Smooth muscle cell (in vitro differentiated cells): ENCODE measurements around the gene MARK4. TPM values are rescaled to one million over a fixed set of nuclear protein-coding genes. Genes with fewer than 3 reads are reported as not detected.

Source experiments
- DNase-seq: peaks from one replicate; lab custom pipeline; 2025; ENCODE audit not compliant: unreplicated experiment; lab: John Stamatoyannopoulos, UW
- H2AFZ ChIP-seq: fragments of 200-600 bp; sonication (generic); 2 replicates; pipeline ENCODE4 v1.6.0; 2016; ENCODE audit warnings: antibody characterized with exemption, low read depth, mild to moderate bottlenecking
- H3F3A ChIP-seq: fragments of 200-600 bp; sonication (generic); 2 replicates; pipeline ENCODE4 v1.6.0; 2017; ENCODE audit warnings: antibody characterized with exemption, low read depth
- H3K27ac ChIP-seq: fragments of 200-600 bp; sonication (generic); 2 replicates; pipeline ENCODE4 v1.5.1; 2016; ENCODE audit warnings: low read depth, mild to moderate bottlenecking
- H3K27me3 ChIP-seq: fragments of 200-600 bp; sonication (generic); 2 replicates; pipeline ENCODE4 v1.6.1; 2016; ENCODE audit warnings: low read depth, mild to moderate bottlenecking
- H3K36me3 ChIP-seq: fragments of 200-600 bp; sonication (generic); 2 replicates; pipeline ENCODE4 v1.5.1; 2016; ENCODE audit warnings: low read depth
- H3K4me1 ChIP-seq: fragments of 200-600 bp; sonication (generic); 2 replicates; pipeline ENCODE4 v1.5.1; 2016; ENCODE audit warnings: low read depth
- H3K4me2 ChIP-seq: fragments of 200-600 bp; sonication (generic); 2 replicates; pipeline ENCODE4 v1.6.0; 2016; ENCODE audit warnings: mild to moderate bottlenecking
- H3K4me3 ChIP-seq: fragments of 200-600 bp; sonication (generic); 2 replicates; pipeline ENCODE4 v1.5.1; 2016; ENCODE audit warnings: mild to moderate bottlenecking
- H3K79me2 ChIP-seq: fragments of 200-600 bp; sonication (generic); 2 replicates; pipeline ENCODE4 v1.6.0; 2016; ENCODE audit warnings: low read depth, mild to moderate bottlenecking
- H3K9ac ChIP-seq: fragments of 200-600 bp; sonication (generic); 2 replicates; pipeline ENCODE4 v1.6.0; 2016; ENCODE audit warnings: low read depth
- H3K9me3 ChIP-seq: fragments of 200-600 bp; sonication (generic); replicated peaks from 2 replicates; pipeline ENCODE4 v1.5.1; 2016; ENCODE audit warnings: low read depth
- H4K20me1 ChIP-seq: fragments of 200-600 bp; sonication (generic); 2 replicates; pipeline ENCODE4 v1.6.0; 2016; ENCODE audit warnings: low read depth
- CTCF ChIP-seq: fragments of 200-600 bp; sonication (generic); IDR thresholded peaks from 2 replicates; pipeline ENCODE4 v1.5.1; 2017; ENCODE audit warnings: borderline replicate concordance, mild to moderate bottlenecking, antibody characterized with exemption; ENCODE audit not compliant: insufficient read depth, poor library complexity, severe bottlenecking
- WGBS: methylation state at CpG from one replicate; pipeline ENCODE4 v1.1.7; 2016; ENCODE audit warnings: low lambda C conversion rate; 5-methylcytosine and 5-hydroxymethylcytosine counted together
- polyA plus RNA-seq: library from polyadenylated mRNA; unstranded; fragments of >200 nt; fragmentation: Nextera tagmentation; extraction: Ambion mirVana; gene quantifications from 2 replicates; pipeline ENCODE4 v1.2.1, GENCODE V29; 2016
- total RNA-seq: library from RNA; depleted of rRNA; stranded (reverse); fragments of >200 nt; gene quantifications from 2 replicates; pipeline ENCODE4 v1.2.3, GENCODE V29; 2014

MARK4 gene
- total and polyA plus RNA-seq, 2 experiments from 2014 or later, result 15.6 to 23.0 TPM

GRCh38 chr19:45245826-45246225 lies 5.2 kb upstream of the MARK4 start:
- no peaks in the 10 kb centered on the region for H4K20me1 ChIP-seq
- no peaks in the 10 kb centered on the region for H3K27me3 ChIP-seq
- no peak overlapping the region for H3K4me3 ChIP-seq
- H3K9me3 ChIP-seq, result no peaks in the 10 kb centered on the region
- 53% methylated on average over 4 of the region's 4 CpGs for WGBS
- H3F3A ChIP-seq, result no peaks in the 10 kb centered on the region
- H3K9ac ChIP-seq, result no peak overlapping the region
- no peak for DNase-seq
- TF ChIP-seq CTCF, result no peak
- H3K36me3 ChIP-seq, result no peaks in the 10 kb centered on the region
- H3K27ac ChIP-seq, result peak overlapping the region; percentile 42
- peak overlapping the region; percentile 77 for H3K4me2 ChIP-seq
- no peak overlapping the region for H2AFZ ChIP-seq
- H3K4me1 ChIP-seq, result no peaks in the 10 kb centered on the region
- peaks cover 3% of the 10 kb centered on the region for H3K79me2 ChIP-seq

- DNase-seq, result no peak
- Histone ChIP-seq H3K4me3 (no peak overlapping the region), H3K4me1 (no peaks in the 10 kb centered on the region), H3F3A (no peaks in the 10 kb centered on the region), H3K9ac (no peak overlapping the region), H3K36me3 (no peaks in the 10 kb centered on the region), H3K4me2 (no peak overlapping the region), H3K9me3 (no peaks in the 10 kb centered on the region), H3K27ac (no peak overlapping the region), H3K27me3 (no peaks in the 10 kb centered on the region), H3K79me2 (peaks cover 13% of the 10 kb centered on the region), H2AFZ (no peak overlapping the region), H4K20me1 (peaks cover 3% of the 10 kb centered on the region)
- TF ChIP-seq CTCF, result no peak
- 94% methylated on average over 8 of the region's 8 CpGs for WGBS
These were observed 3.9 kb upstream of the MARK4 start for GRCh38 chr19:45247136-45247535.

GRCh38 chr19:45249261-45250033 lies 1.6 kb upstream of the MARK4 start:
- TF ChIP-seq CTCF, result no peak
- Histone ChIP-seq H3K4me3 (no peak overlapping the region), H3K9me3 (no peaks in the 10 kb centered on the region), H3K4me1 (no peaks in the 10 kb centered on the region), H3K27me3 (no peaks in the 10 kb centered on the region), H3K4me2 (no peak overlapping the region), H4K20me1 (peaks cover 27% of the 10 kb centered on the region), H2AFZ (no peak overlapping the region), H3K9ac (no peak overlapping the region), H3F3A (no peaks in the 10 kb centered on the region), H3K79me2 (peaks cover 33% of the 10 kb centered on the region), H3K27ac (no peak overlapping the region), H3K36me3 (no peaks in the 10 kb centered on the region)
- DNase-seq, result no peak
- WGBS, result 68% methylated on average over 11 of the region's 11 CpGs

- peak overlapping the region; percentile 78 for H3K9ac ChIP-seq
- no peaks in the 10 kb centered on the region for H3F3A ChIP-seq
- H3K27ac ChIP-seq, result no peak overlapping the region
- H3K4me1 ChIP-seq, result no peaks in the 10 kb centered on the region
- H3K79me2 ChIP-seq, result peaks cover 42% of the 10 kb centered on the region
- peaks cover 35% of the 10 kb centered on the region for H4K20me1 ChIP-seq
- peak overlapping the region; percentile 91 for H3K4me3 ChIP-seq
- peak overlapping the region; percentile 92 for H3K4me2 ChIP-seq
- no peaks in the 10 kb centered on the region for H3K9me3 ChIP-seq
- WGBS, result 53% methylated on average over 8 of the region's 14 CpGs
- no peak for DNase-seq
- H3K27me3 ChIP-seq, result no peaks in the 10 kb centered on the region
- peak overlapping the region; percentile 89 for H2AFZ ChIP-seq
- TF ChIP-seq CTCF, result no peak
- no peaks in the 10 kb centered on the region for H3K36me3 ChIP-seq
These were observed 747 bp upstream of the MARK4 start for GRCh38 chr19:45250216-45250831.
